HG02678 (cell line): Measurements from ENCODE around the gene WNT2.

Experiments
- ATAC-seq: cut with Tn5 transposase; IDR thresholded peaks from one replicate; pipeline ENCODE4 v1.9.1; 2021; ENCODE audit warnings: mild to moderate bottlenecking, moderate library complexity; ENCODE audit not compliant: unreplicated experiment

The WNT2 gene

DNA sequence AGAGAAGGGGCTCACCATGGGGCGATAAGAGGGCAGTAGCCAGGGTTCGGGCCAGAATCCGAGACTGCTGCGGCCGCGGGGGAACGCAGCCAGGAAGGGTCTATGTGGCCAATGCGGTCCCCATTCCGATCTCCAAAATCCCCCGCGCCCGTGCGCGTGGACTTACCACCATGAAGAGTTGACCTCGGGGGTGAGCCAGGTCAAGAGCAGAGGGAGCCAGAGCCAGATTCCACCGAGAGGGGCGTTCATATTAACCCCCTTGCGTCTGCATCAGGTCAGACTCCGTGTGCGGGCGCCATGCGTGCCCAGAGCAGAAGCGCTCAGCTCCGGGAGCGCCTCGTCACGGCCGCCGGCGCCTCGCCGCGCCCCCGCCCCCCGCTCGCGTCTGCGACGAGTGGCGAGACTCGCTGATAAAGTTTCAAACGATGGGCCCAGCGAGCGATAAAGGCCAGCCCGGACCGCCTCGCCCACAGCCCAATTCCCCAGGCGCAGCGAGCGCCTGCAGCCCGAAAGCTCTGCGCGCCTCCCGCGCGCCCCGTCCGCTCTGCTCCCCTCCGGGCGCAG is at the start of gene WNT2:
Gene WNT2 (minus strand): TSS at position 318 of the 564 bp plus-strand sequence. CDS start 69 bp downstream, at position 249.
- ATAC-seq: no peak

DNA sequence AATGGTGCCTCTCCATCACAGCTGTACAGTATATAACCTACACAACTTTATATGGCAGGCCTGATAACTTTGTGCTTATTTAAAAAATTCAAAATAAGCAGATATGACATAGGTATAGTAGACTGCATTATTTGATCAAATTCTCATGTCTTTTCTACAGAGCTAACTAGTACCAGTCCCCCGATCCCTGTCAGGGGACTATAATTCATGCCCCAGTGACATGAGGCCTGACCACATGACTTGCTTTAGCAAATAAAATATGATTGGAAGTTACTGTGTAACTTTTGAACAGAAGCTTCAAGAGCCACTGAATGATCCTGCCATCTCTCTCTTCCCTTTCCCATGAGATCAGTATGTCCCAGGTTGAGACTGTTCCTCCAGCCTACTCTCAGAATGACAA is 49.2 kb upstream of the WNT2 start:
- no peak for ATAC-seq

DNA sequence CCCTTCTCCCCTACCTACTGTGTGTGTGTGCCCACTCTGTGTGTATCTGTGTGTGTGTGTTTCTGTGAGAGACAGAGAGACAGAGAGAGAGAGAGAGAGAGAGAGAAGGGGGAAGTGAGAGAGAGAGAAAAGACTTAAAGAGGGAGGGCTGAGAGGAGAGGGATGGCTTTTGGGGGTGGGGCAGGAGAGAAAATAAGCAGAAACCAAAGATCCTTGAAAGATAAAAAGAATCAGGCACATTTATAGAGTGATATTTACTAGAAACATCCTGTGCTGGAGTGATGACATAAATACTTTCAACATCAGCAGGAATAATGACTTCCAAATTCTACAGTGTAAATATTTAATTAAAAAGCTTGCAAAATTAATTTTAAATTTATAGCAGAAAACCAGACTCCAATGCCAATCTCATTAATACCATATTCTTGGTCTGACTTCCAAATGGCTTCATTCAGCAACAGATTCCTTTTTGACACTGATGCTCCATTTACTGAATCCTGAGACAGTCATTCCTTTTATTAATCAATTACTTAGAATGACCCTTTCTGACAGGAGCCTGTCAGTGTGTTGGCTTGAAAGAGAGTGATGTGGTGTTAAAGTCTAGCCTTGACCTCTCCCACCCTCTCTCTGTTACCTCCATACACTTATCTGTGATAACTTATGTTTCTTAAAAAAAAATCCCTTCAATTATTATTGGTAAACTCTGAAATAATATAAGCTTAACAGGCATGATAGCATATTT is 41.7 kb upstream of the WNT2 start:
- ATAC-seq: no peak

DNA sequence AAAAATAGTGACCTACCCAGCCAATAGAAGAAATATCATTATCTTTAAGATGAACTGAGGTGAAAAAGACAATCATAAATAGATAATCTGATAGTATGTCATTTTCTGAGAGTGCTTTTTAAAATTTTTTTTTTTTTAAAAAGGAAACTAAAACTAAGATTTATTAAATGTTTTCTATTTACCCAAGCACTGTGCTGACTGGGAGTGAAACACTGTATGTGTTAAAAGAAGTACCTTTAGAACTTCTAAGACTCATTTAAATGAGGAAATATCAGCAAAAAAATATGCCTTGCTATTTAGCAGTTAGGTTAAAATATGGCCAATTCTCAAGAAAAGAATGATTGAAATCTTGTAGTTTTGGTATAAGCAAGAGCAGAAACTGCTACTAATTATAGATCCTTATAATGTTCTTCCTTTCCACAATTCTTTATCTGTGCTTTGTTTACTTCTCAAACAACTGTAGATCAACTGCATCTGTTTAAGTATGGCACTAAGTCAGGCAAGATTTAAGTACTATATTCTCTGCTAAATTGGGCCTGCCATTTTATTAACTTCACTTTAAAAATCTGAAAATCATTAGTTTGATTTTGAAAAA is 39.5 kb upstream of the WNT2 start:
- ATAC-seq: no peak

DNA sequence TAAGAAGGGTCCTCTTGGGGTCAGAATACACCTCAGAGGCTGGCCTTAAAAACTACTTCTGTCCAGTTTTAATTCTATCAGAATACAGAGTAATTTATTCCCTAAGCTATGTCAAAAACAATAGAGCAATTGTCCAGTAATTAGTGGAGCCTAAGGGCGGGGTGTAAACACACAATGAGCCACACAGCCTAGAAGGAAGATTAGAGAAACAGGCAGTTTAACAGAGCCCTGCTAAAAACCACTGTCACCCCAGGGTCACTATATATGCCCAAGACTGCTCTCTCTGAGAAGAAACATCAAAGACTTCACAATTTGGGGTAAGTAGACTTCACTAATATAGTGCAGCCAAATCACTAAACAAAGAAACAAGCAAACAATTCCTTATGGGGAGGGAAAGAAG is 27.2 kb upstream of the WNT2 start:
- ATAC-seq: no peak

DNA sequence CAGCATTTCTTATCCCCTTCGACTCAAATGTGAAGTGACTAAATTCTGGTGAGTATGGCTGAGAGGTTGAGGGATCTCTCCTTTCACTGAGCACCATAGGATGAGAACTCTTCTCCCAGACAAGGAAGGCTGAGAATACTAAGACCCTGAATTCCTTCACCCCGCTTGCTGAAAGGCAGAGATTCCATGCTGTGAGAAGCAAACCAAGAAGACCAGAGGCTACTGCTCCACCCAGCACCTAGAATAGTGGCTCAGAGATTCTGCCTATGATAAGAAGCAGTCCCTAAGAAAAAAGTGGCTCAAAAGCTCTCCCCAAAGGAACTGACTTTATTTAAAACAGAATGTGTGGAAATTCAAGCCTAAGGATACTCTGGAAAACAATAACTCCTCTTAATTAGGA is 26.7 kb upstream of the WNT2 start:
- ATAC-seq: no peak

DNA sequence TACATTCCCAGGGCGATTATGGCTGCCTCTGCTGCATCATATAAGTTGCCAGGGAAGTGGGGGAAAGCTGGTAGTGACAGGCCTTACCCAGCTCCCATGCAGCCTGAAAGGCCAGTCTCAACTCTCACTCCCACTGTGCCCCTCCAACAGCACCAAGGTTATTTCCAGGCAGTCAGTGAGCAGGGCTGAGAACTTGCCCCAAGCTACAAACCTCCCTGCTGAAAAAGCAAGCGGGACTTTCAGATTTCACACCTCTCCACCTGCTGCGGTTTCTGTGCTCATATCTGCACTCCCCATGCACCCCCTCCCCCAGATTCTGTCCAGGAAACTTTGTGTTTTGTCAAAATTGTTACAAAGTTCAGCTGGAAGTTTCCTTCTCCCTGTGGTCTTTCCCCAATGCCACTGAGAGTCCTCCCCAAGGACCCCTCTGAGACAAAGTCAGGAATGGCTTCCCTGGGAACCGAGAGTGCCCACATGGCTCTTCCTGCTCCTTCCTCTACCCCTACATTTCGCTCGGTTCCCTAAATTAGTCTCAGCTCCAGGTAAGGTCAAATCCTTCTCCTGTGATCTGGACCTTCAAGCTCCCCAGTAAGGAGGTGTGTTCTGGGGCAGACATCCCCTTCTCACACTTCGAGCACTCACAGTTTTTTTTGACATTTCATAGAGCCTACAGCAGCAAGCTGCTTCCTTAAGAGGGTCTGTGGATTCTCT is 25.3 kb upstream of the WNT2 start:
- peak; percentile 90 for ATAC-seq

DNA sequence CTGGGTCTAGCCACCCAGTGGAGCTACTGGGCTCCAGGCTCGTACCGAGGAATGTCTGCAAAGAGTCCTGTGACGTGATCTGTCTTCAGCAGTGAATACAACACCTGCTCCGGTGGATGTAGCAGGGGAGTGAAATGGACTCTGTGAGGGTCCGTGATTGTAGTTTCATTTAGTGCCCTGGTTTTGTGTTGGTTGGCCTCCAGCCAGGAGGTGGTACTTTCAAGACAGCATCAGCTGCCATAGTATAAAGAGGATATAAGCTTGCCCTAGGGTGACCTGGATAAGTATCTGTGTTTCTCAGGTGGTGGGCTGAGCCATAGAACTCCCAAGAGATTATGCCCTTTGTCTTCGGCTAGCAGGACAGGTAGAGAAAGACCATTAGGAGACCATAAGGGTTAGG is 24.6 kb upstream of the WNT2 start:
- no peak for ATAC-seq

DNA sequence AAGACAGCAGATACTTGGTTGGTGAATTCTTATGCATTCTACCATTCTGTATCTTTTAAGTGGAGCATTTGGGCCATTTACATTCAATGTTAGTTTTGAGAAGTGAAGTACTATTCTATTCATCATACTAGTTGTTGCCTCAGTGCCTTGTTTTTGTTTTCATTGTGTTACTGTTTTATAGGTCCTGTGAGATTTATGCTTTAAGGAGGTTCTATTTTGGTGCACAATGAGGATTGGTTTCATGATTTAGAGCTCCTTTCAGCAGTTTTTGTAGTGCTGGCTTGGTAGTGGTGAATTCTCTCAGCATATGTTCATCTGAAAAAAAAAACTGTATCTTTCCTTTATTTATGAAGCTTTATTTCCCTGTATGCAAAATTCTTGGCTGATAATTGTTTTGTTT is 23.3 kb upstream of the WNT2 start:
- ATAC-seq: no peak

DNA sequence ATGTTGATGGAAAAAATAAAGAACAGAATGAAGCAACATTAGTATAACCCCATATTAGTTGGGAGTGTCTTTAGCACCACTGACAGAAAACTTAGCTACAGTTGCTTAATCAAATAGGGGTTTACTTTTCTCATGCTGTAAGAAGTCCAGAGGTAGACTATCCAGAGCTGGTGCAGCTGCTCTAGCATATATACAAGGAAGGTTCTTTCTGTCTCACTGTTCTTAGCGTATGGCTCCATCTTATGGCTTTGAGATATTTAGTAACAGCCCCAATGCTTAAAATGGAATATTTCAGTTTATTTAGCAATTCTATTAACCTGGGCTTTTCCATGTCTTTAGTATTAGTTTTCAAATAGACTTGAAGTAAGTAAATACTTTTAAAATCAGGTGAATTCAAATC is 15.2 kb upstream of the WNT2 start:
- ATAC-seq: no peak

DNA sequence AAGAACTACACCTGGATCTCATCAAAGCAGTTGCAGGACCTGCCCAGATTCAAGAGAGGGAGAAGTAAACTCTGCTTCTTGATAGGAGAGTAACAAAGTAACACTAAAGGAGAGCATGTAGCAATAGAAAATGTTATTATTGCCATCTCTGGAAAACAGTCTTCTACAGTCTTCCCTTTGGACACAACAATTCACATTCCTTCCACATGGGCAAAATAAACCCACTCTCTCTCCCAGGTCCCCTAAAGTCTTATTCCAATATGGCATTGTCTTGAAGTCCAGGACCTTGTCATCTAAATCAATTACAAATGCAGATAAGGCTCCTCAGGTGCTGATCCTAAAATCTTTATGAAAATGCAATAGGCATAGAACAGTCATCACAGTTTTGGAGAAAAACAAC is 10.3 kb upstream of the WNT2 start:
- no peak for ATAC-seq

DNA sequence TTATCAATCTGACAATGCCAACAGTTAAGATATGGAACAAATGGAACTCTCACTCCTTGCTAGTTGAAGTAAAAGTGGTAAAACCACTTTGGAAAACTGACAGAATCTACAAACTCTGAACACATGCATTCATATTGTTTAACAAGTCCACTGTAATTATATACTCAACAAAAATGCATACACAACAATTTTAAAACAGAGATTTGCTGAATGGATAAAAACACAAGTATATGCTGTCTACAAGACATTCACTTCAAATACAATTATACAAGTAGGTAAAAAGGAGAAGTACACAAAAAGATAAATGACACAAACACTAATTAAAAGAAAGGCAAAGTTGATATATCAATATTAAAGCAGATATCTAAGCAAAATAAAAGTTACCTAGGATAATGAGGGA is 9.2 kb upstream of the WNT2 start:
- ATAC-seq: no peak

DNA sequence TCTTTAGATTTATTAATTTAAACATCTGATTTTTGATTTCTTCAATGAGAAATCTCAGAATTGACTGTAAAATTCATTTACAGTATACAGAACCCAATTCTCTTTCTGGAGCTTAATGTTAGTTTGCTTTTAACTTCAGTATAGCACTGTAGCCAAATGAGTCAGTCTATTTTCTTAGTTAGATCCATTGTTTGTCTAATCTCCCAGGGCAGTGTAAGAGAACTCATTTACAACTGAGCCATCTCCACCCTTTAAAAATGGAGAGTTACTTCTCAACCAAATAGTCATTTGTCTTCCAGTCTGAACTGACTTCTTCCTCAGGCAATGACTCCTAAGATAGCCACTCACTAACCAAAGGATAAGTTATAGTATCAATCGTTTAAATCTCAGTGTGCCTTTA is 3.0 kb upstream of the WNT2 start:
- no peak for ATAC-seq

DNA sequence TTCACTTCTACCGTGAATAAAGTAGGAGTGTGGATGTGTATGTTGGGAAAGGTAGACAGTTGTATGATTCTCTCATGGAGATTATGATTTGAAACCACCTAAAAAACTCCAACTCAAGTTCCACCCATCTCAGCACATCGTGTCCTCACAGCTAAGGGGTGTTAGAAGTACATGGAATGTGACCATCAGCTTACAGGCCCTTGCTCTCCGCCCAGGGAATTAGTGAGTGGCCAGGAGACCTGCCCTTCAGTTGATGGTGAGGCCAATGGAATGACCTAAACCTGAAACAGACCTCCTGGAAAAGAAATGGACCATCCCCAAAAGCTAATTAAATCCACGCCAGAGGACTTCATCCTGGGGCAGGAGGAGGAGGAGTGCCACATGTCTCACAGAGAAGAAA is 2.1 kb upstream of the WNT2 start:
- no peak for ATAC-seq

DNA sequence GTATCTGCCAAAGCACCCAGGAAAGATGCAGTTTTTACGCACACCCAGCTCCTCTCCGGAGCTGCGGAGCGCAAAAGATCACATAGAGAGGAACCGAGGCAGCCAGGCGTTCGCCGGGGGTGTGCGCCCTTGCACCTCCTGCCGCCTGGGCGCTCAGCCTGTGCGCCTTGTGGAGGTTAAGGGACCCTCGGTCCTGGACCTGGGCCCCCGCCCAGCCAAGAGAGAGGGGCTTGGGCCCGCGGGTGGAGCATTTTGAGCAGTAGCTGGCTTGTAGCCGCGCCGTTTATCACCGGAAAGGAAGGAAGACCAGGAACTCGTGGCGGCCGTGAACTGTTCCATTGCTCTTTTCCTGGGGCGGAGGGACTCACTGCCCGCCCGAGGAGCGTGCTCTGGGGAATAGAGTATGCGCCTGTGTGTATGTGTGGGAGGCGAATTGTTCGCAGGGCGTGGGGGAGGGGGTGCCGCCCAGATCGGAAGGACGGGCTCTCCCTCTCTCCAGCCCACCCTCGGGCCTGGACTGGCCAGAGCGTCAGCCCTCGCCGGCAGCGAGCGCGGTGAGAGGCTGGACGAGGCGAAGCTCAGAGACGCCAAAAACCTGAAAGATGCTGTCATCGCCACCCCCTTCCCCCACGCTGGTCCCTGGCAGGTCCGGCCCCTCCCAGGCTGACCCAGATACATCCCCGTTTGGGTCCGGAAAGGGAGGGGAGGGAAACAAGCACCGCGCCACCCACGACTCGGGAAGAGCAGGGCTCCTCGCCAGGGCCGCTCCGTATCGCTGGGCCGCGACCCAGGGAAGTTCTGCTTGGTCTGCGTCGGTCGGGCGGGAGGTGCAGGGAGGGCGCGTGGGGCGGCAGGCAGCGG is 1.2 kb upstream of the WNT2 start:
- no peak for ATAC-seq

DNA sequence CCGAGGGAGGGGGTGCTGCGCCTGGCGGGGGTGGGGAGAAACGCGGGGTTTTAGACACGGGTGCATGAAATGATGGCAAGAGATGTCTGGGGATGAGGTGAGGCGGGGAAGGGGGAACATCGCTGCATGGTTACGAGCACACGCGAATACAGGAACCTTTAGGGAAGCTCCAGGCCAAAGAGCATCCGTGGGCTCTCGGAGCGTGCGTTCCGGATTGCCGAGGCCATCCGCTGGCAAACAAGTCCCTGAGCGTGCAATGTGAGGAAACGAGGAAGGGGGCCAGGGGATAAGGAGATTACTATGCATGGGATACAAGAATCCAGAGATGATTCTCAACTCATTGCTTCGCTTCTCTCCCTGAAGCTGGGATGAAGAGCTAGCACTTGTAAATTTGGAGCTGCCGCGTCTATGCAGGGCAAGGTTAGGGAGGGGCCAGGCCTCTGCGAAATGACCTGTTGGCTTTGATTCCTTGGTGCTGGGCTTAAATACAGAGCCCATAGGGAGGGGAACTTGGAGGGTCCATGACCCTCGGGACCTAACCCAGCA is 520 bp upstream of the WNT2 start:
- no peak for ATAC-seq

DNA sequence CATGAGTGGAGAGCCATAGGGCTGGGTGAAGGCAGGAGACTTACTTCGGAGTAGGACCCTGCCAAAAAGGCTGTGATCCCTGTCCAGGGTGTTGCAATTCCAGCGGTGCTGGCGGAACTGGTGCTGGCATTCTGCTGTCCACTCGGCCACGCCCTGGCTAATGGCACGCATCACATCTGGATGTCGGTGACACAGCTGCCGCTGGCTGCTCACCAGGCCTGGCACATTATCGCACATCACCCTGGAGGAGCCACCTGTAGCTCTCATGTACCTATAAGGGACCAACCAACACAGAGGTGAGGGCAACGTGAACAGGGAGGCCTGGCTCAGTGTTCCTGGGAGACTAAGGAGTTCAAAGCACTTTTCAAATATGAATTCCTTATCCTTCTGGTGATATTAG is 2.3 kb downstream of the WNT2 start:
- no peak for ATAC-seq

DNA sequence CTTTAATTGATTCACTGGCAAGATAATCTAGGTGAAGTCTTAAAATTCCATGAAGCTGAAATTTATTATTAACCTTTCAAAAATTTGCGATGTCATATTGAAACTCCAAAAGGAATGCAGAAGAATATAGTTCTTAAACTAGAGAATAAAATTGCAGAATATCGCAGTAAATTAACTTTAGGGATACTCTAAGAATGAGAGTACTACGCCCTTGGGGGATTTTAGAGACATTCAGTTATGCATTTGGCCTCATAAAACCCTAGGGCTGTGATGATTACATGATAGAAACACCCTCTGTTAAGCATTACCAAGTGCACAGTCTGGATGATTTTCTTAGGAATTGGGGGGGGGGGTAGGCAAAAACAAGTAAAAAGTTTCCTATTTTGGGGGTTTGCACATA is 3.7 kb downstream of the WNT2 start:
- no peak for ATAC-seq

DNA sequence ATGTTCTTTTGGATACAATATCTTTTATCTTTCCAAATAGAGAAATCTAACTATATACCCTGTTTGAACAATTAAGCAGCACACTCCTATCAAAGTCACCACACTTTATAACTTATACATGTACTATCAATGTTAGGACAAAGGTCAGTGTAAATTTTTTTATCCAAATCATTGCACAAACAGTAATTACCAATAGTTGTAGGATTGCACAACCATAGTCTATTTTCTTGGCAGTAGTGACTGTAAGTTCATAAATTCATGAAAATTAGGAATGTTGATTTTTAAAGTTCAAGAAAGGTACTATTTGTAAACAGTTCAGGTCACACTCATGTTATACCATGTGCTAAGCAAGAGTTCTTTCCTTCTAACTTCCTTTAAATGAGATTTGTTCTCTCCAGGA is 9.3 kb downstream of the WNT2 start:
- no peak for ATAC-seq
